Hepatocyte (in vitro differentiated cells): ENCODE results near the gene SNX14.

ENCODE experiments used
- CTCF ChIP-seq: fragments of 200-600 bp; sonication (generic); IDR thresholded peaks from 2 replicates; pipeline ENCODE4 v1.5.1; 2016; ENCODE audit warnings: antibody characterized with exemption, mild to moderate bottlenecking; ENCODE audit not compliant: poor library complexity
- EZH2 ChIP-seq: fragments of 200-600 bp; sonication (generic); IDR thresholded peaks from 2 replicates; pipeline ENCODE4 v1.6.1; 2016; ENCODE audit warnings: antibody characterized with exemption, mild to moderate bottlenecking, borderline replicate concordance
- EZH2phosphoT487 ChIP-seq: fragments of 200-600 bp; sonication (generic); IDR thresholded peaks from one replicate; pipeline ENCODE4 v1.6.1; 2018; ENCODE audit warnings: antibody characterized with exemption, mild to moderate bottlenecking, low read depth, moderate library complexity; ENCODE audit not compliant: unreplicated experiment, severe bottlenecking

GRCh38 chr6:85458184-85458583 is 135.5 kb downstream of the SNX14 start:
- TF ChIP-seq EZH2phosphoT487 (no peak), CTCF (no peak), EZH2 (no peak)
